ENCODE measurements around the gene CTCF.

- TF ChIP-seq USF1 (IDR thresholded peaks at IDR 0.05; ENCODE audit: borderline replicate concordance, extremely low read length, insufficient read depth, low read depth, low read length) (no peak), POLR2A (IDR thresholded peaks at IDR 0.05; ENCODE audit: low read depth, low read length) (no peak), EP300 (IDR thresholded peaks at IDR 0.05; ENCODE audit: borderline replicate concordance in 1 of 2, control insufficient read depth in 1 of 2, low read depth in 2 of 2, low read length in 2 of 2) (no peak), POLR2AphosphoS5 (IDR thresholded peaks at IDR 0.05; ENCODE audit: low read length) (no peak; the same call in 1 of the 2 replicates), JUND (IDR thresholded peaks at IDR 0.05; ENCODE audit: low read depth, low read length) (no peak), RCOR1 (conservative IDR thresholded peaks at IDR 0.05; ENCODE audit: low read depth, low read length) (no peak), NRF1 (conservative IDR thresholded peaks at IDR 0.05; ENCODE audit: low read depth, low read length) (no peak), CEBPB (IDR thresholded peaks at IDR 0.05; ENCODE audit: borderline replicate concordance in 1 of 2, low read depth in 2 of 2, low read length in 2 of 2) (no peak), LARP7 (IDR thresholded peaks at IDR 0.05) (no peak)
- TF ChIP-seq, protein P1, sequence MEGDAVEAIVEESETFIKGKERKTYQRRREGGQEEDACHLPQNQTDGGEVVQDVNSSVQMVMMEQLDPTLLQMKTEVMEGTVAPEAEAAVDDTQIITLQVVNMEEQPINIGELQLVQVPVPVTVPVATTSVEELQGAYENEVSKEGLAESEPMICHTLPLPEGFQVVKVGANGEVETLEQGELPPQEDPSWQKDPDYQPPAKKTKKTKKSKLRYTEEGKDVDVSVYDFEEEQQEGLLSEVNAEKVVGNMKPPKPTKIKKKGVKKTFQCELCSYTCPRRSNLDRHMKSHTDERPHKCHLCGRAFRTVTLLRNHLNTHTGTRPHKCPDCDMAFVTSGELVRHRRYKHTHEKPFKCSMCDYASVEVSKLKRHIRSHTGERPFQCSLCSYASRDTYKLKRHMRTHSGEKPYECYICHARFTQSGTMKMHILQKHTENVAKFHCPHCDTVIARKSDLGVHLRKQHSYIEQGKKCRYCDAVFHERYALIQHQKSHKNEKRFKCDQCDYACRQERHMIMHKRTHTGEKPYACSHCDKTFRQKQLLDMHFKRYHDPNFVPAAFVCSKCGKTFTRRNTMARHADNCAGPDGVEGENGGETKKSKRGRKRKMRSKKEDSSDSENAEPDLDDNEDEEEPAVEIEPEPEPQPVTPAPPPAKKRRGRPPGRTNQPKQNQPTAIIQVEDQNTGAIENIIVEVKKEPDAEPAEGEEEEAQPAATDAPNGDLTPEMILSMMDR (IDR thresholded peaks at IDR 0.05 in 2 of 3, conservative IDR thresholded peaks at IDR 0.05 in 1 of 3; ENCODE audit: control insufficient read depth in 2 of 3, extremely low read depth in 1 of 3, insufficient read depth in 1 of 3, low read depth in 3 of 3, low read length in 3 of 3), result no peak
- TF ChIP-seq, protein P2, sequence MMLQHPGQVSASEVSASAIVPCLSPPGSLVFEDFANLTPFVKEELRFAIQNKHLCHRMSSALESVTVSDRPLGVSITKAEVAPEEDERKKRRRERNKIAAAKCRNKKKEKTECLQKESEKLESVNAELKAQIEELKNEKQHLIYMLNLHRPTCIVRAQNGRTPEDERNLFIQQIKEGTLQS (IDR thresholded peaks at IDR 0.05; ENCODE audit: borderline replicate concordance, extremely low read depth, low read depth, low read length), result no peak
These were observed 1.4 kb upstream of the CTCF start for GRCh38 chr16:67560827-67561342.
